Duodenal mucosa (tissue), 2 donors: ENCODE data around the gene KRTAP1-5.
"Not testable (repeated sequence)": the region's sequence is repeated elsewhere in the genome, so short reads cannot be mapped to it uniquely, and the experiment has no call there.

Experiments used
- H3K27ac ChIP-seq: one replicate; pipeline ENCODE4 v1.7.0; 2013; ENCODE audit warnings: low read depth, low read length
- H3K27me3 ChIP-seq, 2 donors: one replicate each; pipeline ENCODE4 v1.7.0; 2013; ENCODE audit warnings: low read length in 2 of 2, control low read depth in 1 of 2; ENCODE audit not compliant: insufficient read depth in 2 of 2, control insufficient read depth in 1 of 2
- H3K36me3 ChIP-seq, 2 donors: one replicate each; pipeline ENCODE4 v1.7.0; 2013; ENCODE audit warnings: low read length in 2 of 2, control low read depth in 1 of 2; ENCODE audit not compliant: insufficient read depth in 2 of 2, control insufficient read depth in 1 of 2
- H3K4me1 ChIP-seq, 2 donors: one replicate each; pipeline ENCODE4 v1.7.0; 2013; ENCODE audit warnings: low read length in 2 of 2, control low read depth in 1 of 2; ENCODE audit not compliant: insufficient read depth in 2 of 2, control insufficient read depth in 1 of 2
- H3K4me3 ChIP-seq, 2 donors: one replicate each; pipeline ENCODE4 v1.7.0; 2013; ENCODE audit warnings: low read length in 2 of 2, low read depth in 1 of 2
- H3K9ac ChIP-seq, 2 donors: one replicate each; pipeline ENCODE4 v1.7.0; 2013; ENCODE audit warnings: low read length in 2 of 2, low read depth in 1 of 2
- H3K9me3 ChIP-seq, 2 donors: one replicate each; pipeline ENCODE4 v1.7.0; 2013; ENCODE audit warnings: low read length in 2 of 2, control low read depth in 1 of 2; ENCODE audit not compliant: control insufficient read depth in 1 of 2

The KRTAP1-5 gene

GRCh38 chr17:41009301-41009760 is 17.7 kb downstream of the KRTAP1-5 start:
- H3K27ac ChIP-seq: no peak overlapping the region
- H3K4me1 ChIP-seq: no peaks in the 10 kb centered on the region
- no peaks in the 10 kb centered on the region for H3K36me3 ChIP-seq
- no peak overlapping the region for H3K9ac ChIP-seq
- peaks cover 0 to 2% of the 10 kb centered on the region in 2 donors for H3K27me3 ChIP-seq
- no peak overlapping the region for H3K4me3 ChIP-seq
- no peaks in the 10 kb centered on the region for H3K9me3 ChIP-seq

GRCh38 chr17:41008811-41009210 is 18.2 kb downstream of the KRTAP1-5 start, which contains the start of gene KRTAP3-1:
TSS of gene KRTAP3-1 (minus strand) at chr17:41009128. CDS start at chr17:41009074, 54 bp downstream.
- Histone ChIP-seq H3K9ac (no peak within 1 kb of the TSS), H3K36me3 (no peaks in the 10 kb centered on the region), H3K9me3 (no peaks in the 10 kb centered on the region), H3K4me3 (no peak within 1 kb of the TSS), H3K4me1 (no peaks in the 10 kb centered on the region), H3K27me3 (peaks cover 0 to 4% of the 10 kb centered on the region in 2 donors), H3K27ac (no peak within 1 kb of the TSS)

GRCh38 chr17:41004397-41004796 is 22.6 kb downstream of the KRTAP1-5 start:
- no peaks in the 10 kb centered on the region for H3K9me3 ChIP-seq
- H3K4me3 ChIP-seq: no peak overlapping the region
- H3K4me1 ChIP-seq: no peaks in the 10 kb centered on the region

GRCh38 chr17:41003926-41004325 is 23.1 kb downstream of the KRTAP1-5 start:
- H3K9ac ChIP-seq: no peak overlapping the region
- peaks cover 0 to 9% of the 10 kb centered on the region in 2 donors for H3K27me3 ChIP-seq
- H3K4me1 ChIP-seq: no peaks in the 10 kb centered on the region
- no peak overlapping the region for H3K27ac ChIP-seq
- H3K36me3 ChIP-seq: no peaks in the 10 kb centered on the region
- H3K9me3 ChIP-seq: no peaks in the 10 kb centered on the region
- H3K4me3 ChIP-seq: no peak overlapping the region

More at GRCh38 chr17:41004397-41004796, 22.6 kb downstream of the KRTAP1-5 start:
- no peaks in the 10 kb centered on the region for H3K36me3 ChIP-seq
- H3K9ac ChIP-seq: no peak overlapping the region
- H3K27me3 ChIP-seq: peaks cover 0 to 9% of the 10 kb centered on the region in 2 donors
- H3K27ac ChIP-seq: no peak overlapping the region

GRCh38 chr17:41002814-41003213 is 24.2 kb downstream of the KRTAP1-5 start:
- H3K36me3 ChIP-seq: no peaks in the 10 kb centered on the region
- no peak overlapping the region for H3K9ac ChIP-seq
- H3K4me3 ChIP-seq: no peak overlapping the region
- H3K27ac ChIP-seq: no peak overlapping the region
- H3K27me3 ChIP-seq: peaks cover 0 to 9% of the 10 kb centered on the region in 2 donors
- no peaks in the 10 kb centered on the region for H3K9me3 ChIP-seq
- no peaks in the 10 kb centered on the region for H3K4me1 ChIP-seq

- H3K4me3 ChIP-seq: no peak overlapping the region
Observed at GRCh38 chr17:41001795-41002194, 25.2 kb downstream of the KRTAP1-5 start.

GRCh38 chr17:40999563-40999962 is 27.4 kb downstream of the KRTAP1-5 start, which contains the start of gene KRTAP3-2:
TSS of gene KRTAP3-2 (minus strand) at chr17:40999906. CDS start at chr17:40999853, 53 bp downstream.
- not testable (repeated sequence) for H3K27me3 ChIP-seq, H3K27ac ChIP-seq, H3K4me3 ChIP-seq, H3K9ac ChIP-seq, H3K4me1 ChIP-seq, H3K36me3 ChIP-seq, H3K9me3 ChIP-seq

More at GRCh38 chr17:41001795-41002194, 25.2 kb downstream of the KRTAP1-5 start:
- Histone ChIP-seq H3K27me3 (peaks cover 0 to 9% of the 10 kb centered on the region in 2 donors), H3K36me3 (no peaks in the 10 kb centered on the region), H3K27ac (no peak overlapping the region), H3K4me1 (no peaks in the 10 kb centered on the region), H3K9me3 (no peaks in the 10 kb centered on the region), H3K9ac (no peak overlapping the region)

- Histone ChIP-seq H3K4me3 (no peak overlapping the region), H3K9me3 (no peaks in the 10 kb centered on the region), H3K36me3 (no peaks in the 10 kb centered on the region), H3K9ac (no peak overlapping the region), H3K27ac (no peak overlapping the region), H3K4me1 (no peaks in the 10 kb centered on the region), H3K27me3 (peaks cover 0 to 5% of the 10 kb centered on the region in 2 donors)
Observed at GRCh38 chr17:40997361-40997760, 29.6 kb downstream of the KRTAP1-5 start.

GRCh38 chr17:40996829-40997228 is 30.2 kb downstream of the KRTAP1-5 start:
- no peaks in the 10 kb centered on the region for H3K4me1 ChIP-seq
- H3K4me3 ChIP-seq: no peak overlapping the region
- no peaks in the 10 kb centered on the region for H3K36me3 ChIP-seq
- no peak overlapping the region for H3K27ac ChIP-seq
- peaks cover 0 to 3% of the 10 kb centered on the region in 2 donors for H3K27me3 ChIP-seq
- H3K9me3 ChIP-seq: no peaks in the 10 kb centered on the region
- no peak overlapping the region for H3K9ac ChIP-seq

GRCh38 chr17:40995116-40995515 is 31.9 kb downstream of the KRTAP1-5 start:
- H3K27me3 ChIP-seq: no peaks in the 10 kb centered on the region

More at GRCh38 chr17:40995116-40995515, 31.9 kb downstream of the KRTAP1-5 start:
- Histone ChIP-seq H3K27ac (no peak overlapping the region), H3K9ac (no peak overlapping the region), H3K36me3 (no peaks in the 10 kb centered on the region), H3K4me3 (no peak overlapping the region), H3K9me3 (peaks cover 4% of the 10 kb centered on the region in 2 donors), H3K4me1 (no peaks in the 10 kb centered on the region)
